ENCODE results near the gene CWC27. TPM values are rescaled to one million over a fixed set of nuclear protein-coding genes. Genes with fewer than 3 reads are reported as not detected.

The CWC27 gene
- total RNA-seq, 1 donor from 2014 or later, result 56.6 TPM

DNA sequence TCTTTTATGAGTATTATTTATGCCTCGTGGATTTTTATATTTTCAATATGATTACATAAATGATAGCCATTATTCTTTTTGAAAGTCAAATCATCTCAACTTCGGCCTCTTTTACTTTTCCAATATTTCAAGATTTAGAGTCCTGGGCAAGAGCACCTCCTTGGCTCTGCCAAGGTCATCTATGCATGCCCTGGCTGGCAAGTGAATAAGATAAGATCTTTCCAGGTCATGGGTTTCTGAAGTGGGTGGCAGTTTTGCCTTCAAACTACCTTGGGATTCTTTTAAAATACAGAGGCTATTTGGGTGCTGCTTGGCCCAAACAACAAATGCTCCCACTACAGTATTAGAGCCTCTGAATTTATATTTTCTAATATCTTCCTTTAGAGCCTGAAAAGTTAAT lies 95.4 kb downstream of the CWC27 start:
- H3K27ac Mint-ChIP-seq, result peak overlapping the region; percentile 46
- no peaks in the 10 kb centered on the region for H4K20me1 ChIP-seq (ENCODE audit: low read depth)
- no peak overlapping the region for H3K4me3 ChIP-seq
- TF ChIP-seq EZH2 (IDR thresholded peaks at IDR 0.05), result no peak
- TF ChIP-seq, protein P1, sequence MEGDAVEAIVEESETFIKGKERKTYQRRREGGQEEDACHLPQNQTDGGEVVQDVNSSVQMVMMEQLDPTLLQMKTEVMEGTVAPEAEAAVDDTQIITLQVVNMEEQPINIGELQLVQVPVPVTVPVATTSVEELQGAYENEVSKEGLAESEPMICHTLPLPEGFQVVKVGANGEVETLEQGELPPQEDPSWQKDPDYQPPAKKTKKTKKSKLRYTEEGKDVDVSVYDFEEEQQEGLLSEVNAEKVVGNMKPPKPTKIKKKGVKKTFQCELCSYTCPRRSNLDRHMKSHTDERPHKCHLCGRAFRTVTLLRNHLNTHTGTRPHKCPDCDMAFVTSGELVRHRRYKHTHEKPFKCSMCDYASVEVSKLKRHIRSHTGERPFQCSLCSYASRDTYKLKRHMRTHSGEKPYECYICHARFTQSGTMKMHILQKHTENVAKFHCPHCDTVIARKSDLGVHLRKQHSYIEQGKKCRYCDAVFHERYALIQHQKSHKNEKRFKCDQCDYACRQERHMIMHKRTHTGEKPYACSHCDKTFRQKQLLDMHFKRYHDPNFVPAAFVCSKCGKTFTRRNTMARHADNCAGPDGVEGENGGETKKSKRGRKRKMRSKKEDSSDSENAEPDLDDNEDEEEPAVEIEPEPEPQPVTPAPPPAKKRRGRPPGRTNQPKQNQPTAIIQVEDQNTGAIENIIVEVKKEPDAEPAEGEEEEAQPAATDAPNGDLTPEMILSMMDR (IDR thresholded peaks at IDR 0.05), result no peak
- no peak for TF ChIP-seq EZH2phosphoT487 (IDR thresholded peaks at IDR 0.05)
- no peak overlapping the region for H2AFZ ChIP-seq (replicated peaks)
- H3K27me3 ChIP-seq, result no peaks in the 10 kb centered on the region
- no peak for DNase-seq (ENCODE audit: low spot score)
- H3K4me2 ChIP-seq, result no peak overlapping the region
- peaks cover 9% of the 10 kb centered on the region for H3F3A ChIP-seq (ENCODE audit: low read depth)
- peaks cover 8% of the 10 kb centered on the region for H3K4me1 ChIP-seq
- H3K36me3 ChIP-seq, result no peaks in the 10 kb centered on the region
- H3K27ac ChIP-seq, result no peak overlapping the region
- H3K9me3 Mint-ChIP-seq, result no peaks in the 10 kb centered on the region
- H3K9me3 ChIP-seq (ENCODE audit: low read depth), result no peaks in the 10 kb centered on the region
- peaks cover 4% of the 10 kb centered on the region for H3K27me3 Mint-ChIP-seq (ENCODE audit: insufficient read depth, low read depth)
- peaks cover 7% of the 10 kb centered on the region for H3K36me3 Mint-ChIP-seq
- H3K79me2 ChIP-seq (ENCODE audit: low read depth), result no peaks in the 10 kb centered on the region
- H3K4me1 Mint-ChIP-seq, result peaks cover 3% of the 10 kb centered on the region
- H3K9ac ChIP-seq, result no peak overlapping the region
- no peak overlapping the region for H3K4me3 Mint-ChIP-seq

DNA sequence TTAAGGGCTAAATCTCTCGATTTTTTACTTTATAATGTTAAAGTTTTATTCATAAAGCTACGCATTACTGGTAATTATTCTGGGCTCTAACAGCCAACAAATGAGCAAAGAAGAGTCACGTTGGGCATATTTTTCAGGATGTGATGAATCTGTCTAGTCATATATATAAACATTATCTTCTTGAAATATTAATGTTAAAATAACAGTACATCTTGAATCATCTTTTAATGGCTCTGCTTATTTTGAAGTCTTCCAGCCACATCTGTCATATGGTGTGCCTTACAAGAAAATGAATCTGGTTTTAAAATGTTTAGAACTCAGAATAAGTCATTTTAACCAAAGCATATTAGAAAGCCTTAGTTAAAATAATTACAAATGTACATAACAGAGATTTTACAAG lies 96.9 kb downstream of the CWC27 start:
- Histone ChIP-seq H3K36me3 (no peaks in the 10 kb centered on the region), H3K79me2 (ENCODE audit: low read depth) (no peaks in the 10 kb centered on the region), H3K27me3 (no peaks in the 10 kb centered on the region), H3K4me1 (peaks cover 18% of the 10 kb centered on the region), H3K9ac (no peak overlapping the region), H3K27ac (no peak overlapping the region), H3K4me2 (no peak overlapping the region), H3K9me3 (ENCODE audit: low read depth) (no peaks in the 10 kb centered on the region), H3F3A (ENCODE audit: low read depth) (peaks cover 14% of the 10 kb centered on the region), H2AFZ (replicated peaks) (no peak overlapping the region), H3K4me3 (no peak overlapping the region), H4K20me1 (ENCODE audit: low read depth) (no peaks in the 10 kb centered on the region)
- H3K36me3 Mint-ChIP-seq, result peaks cover 7% of the 10 kb centered on the region
- H3K27ac Mint-ChIP-seq, result no peak overlapping the region
- peaks cover 4% of the 10 kb centered on the region for H3K27me3 Mint-ChIP-seq (ENCODE audit: insufficient read depth, low read depth)
- H3K4me3 Mint-ChIP-seq, result no peak overlapping the region
- H3K4me1 Mint-ChIP-seq, result peaks cover 11% of the 10 kb centered on the region
- TF ChIP-seq, protein P1 (IDR thresholded peaks at IDR 0.05), result no peak
- TF ChIP-seq EZH2phosphoT487 (IDR thresholded peaks at IDR 0.05) (no peak), EZH2 (IDR thresholded peaks at IDR 0.05) (no peak)
- no peaks in the 10 kb centered on the region for H3K9me3 Mint-ChIP-seq
- no peak for DNase-seq (ENCODE audit: low spot score)

DNA sequence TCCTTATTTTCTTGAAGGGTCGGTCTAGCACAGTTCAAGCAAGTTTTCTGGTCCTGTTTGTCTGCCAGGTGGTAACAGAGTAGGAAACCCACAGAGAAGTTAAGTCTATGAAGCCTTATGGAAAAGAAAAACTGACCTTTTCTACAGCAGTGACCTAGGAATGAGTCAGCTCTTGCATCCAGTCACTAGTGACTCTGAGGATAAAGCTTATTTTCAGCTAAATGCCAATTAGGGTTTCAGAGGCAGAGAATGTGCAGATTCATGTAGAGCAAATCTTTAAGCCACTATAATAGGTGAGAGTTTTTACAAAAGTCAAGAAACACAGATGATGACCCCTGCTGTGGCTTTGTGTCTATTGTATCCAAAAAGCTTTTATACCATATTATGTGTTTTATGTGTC lies 100.7 kb downstream of the CWC27 start:
- Mint-ChIP-seq H3K36me3 (peaks cover 3% of the 10 kb centered on the region), H3K4me1 (peaks cover 11% of the 10 kb centered on the region), H3K27ac (peak overlapping the region; percentile 35), H3K4me3 (no peak overlapping the region), H3K9me3 (no peaks in the 10 kb centered on the region), H3K27me3 (ENCODE audit: insufficient read depth, low read depth) (no peaks in the 10 kb centered on the region)
- Histone ChIP-seq H3K27ac (peak overlapping the region; percentile 81), H3F3A (ENCODE audit: low read depth) (peaks cover 14% of the 10 kb centered on the region), H2AFZ (replicated peaks) (no peak overlapping the region), H3K4me3 (no peak overlapping the region), H3K9ac (no peak overlapping the region), H4K20me1 (ENCODE audit: low read depth) (no peaks in the 10 kb centered on the region), H3K36me3 (no peaks in the 10 kb centered on the region), H3K4me1 (peaks cover 18% of the 10 kb centered on the region), H3K79me2 (ENCODE audit: low read depth) (no peaks in the 10 kb centered on the region), H3K9me3 (ENCODE audit: low read depth) (no peaks in the 10 kb centered on the region), H3K27me3 (no peaks in the 10 kb centered on the region), H3K4me2 (peak overlapping the region; percentile 66)
- DNase-seq (ENCODE audit: low spot score), result peak; percentile 59
- TF ChIP-seq EZH2phosphoT487 (IDR thresholded peaks at IDR 0.05), result no peak
- TF ChIP-seq EZH2 (IDR thresholded peaks at IDR 0.05), result no peak
- TF ChIP-seq, protein P1 (IDR thresholded peaks at IDR 0.05), result no peak
